UCSD-AML1 (cell line): ENCODE results near the gene NPY.
"Not testable (repeated sequence)": the region's sequence is repeated elsewhere in the genome, so short reads cannot be mapped to it uniquely, and the experiment has no call there.

Source experiments
- DNase-seq: peaks from one replicate; lab custom pipeline; 2025; ENCODE audit not compliant: unreplicated experiment; lab: John Stamatoyannopoulos, UW

Gene NPY

DNA sequence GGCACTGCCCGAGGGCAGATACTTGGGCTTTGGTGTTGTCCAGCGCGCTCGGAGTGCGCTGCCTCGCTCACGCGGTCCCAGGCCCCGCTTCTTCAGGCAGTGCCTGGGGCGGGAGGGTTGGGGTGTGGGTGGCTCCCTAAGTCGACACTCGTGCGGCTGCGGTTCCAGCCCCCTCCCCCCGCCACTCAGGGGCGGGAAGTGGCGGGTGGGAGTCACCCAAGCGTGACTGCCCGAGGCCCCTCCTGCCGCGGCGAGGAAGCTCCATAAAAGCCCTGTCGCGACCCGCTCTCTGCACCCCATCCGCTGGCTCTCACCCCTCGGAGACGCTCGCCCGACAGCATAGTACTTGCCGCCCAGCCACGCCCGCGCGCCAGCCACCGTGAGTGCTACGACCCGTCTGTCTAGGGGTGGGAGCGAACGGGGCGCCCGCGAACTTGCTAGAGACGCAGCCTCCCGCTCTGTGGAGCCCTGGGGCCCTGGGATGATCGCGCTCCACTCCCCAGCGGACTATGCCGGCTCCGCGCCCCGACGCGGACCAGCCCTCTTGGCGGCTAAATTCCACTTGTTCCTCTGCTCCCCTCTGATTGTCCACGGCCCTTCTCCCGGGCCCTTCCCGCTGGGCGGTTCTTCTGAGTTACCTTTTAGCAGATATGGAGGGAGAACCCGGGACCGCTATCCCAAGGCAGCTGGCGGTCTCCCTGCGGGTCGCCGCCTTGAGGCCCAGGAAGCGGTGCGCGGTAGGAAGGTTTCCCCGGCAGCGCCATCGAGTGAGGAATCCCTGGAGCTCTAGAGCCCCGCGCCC, at the start of gene NPY:
Gene NPY, plus strand, starts transcription at position 294 of the 802 bp plus-strand sequence. CDS start 1,051 bp downstream, outside the sequence.
- DNase-seq, result no peak

- no peak for DNase-seq
Observed at GRCh38 chr7:24239260-24239659, 44.7 kb upstream of the NPY start.

DNA sequence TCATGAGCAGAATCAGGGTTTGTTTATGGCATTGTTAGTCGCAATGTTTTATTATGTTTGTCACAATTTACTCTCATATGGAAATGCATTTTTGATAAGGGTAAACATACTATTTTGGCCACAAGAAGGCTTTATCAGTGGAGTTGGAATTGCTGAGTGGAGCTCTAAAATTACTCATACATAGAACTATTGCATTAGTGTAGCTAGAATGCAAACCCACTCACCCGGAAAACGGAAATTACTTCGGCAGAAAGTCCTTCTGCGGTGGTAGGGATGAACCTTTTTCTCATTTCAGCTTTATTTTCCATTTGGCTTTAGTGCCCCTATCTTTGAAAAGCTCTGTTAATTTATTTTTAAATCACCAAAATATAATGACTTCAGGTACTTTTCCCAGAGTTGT, 42.8 kb upstream of the NPY start:
- DNase-seq, result no peak

GRCh38 chr7:24244554-24244953, 39.4 kb upstream of the NPY start:
- no peak for DNase-seq

DNA sequence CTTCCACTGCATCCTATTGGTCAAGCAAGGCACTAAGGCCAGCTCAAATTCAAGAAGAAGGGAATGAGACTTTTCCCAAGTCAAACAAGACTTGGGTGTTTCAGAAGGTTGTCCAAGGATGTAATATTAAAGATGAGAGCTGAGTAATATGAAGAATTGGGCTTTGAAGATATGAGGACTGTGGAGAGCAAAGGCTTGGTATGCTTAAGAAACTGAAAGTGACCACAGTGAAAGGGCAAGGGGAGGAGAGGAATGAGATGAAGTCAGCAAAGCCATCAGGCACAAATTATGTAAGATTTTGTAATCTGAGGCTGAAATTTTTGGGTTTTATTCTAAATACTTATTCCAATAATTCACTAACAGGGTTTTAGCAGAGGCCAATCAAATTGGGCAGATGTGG, 38.6 kb upstream of the NPY start:
- DNase-seq, result no peak

DNA sequence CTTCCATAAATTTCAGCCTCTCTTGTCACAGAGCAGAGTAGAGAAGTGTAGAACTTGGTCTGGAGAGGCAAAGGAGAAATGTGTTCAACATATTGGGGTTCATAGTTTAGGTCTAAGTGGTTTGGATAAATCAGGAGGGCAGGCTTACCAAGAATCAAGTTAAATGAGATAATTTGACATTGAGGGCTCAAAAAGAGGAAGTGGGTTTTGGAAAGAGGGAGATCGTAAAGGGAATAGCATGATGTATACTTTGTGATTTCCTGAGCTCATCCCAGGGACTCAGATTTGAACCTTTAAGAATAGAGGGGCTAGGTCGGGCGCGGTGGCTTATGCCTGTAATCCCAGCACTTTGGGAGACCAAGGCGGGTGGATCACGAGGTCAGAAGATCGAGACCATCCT, 34.7 kb upstream of the NPY start:
- no peak for DNase-seq

- no peak for DNase-seq
Observed at GRCh38 chr7:24251568-24251967, 32.4 kb upstream of the NPY start.

DNA sequence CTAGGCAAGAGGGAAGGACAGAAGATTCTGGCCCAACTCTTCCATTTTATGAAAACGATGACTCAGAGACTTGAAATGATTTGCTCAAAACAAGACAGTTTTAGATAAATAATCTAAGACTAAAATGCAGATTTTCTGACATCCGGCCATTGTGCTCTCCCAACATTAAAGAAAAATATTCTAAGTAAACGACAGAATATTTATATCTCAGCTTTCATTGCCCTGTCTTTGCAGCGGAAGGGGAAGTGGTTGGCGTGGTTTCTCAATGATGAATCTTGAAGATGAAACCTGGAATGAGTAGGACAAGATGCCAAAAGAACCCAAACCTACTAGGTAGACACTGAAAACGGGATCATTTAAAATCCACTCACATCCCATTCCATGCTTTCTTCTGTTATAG, 28.9 kb upstream of the NPY start:
- DNase-seq, result no peak

GRCh38 chr7:24258324-24258723, 25.7 kb upstream of the NPY start:
- DNase-seq, result not testable (repeated sequence)

- no peak for DNase-seq
Observed at GRCh38 chr7:24271938-24272337, 12.1 kb upstream of the NPY start.

DNA sequence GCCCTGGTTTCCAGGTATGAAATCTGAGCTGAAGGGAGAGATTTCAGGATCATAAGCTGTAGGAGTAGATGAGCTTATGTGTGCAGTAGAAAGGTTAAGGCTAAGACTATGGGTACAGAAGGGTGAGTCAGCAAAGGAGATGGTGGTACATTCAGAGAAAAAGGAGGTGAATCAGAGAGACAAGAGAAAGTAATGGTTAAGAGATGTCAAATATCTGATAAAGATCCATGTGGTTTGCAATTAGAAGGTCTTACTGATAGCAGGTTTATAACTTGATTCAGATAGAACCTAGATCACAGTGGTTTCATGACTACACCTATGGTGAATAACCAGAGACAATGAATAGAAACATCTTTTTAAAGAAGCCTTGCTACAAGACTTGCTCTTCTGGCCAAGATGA, 4.5 kb upstream of the NPY start:
- no peak for DNase-seq

DNA sequence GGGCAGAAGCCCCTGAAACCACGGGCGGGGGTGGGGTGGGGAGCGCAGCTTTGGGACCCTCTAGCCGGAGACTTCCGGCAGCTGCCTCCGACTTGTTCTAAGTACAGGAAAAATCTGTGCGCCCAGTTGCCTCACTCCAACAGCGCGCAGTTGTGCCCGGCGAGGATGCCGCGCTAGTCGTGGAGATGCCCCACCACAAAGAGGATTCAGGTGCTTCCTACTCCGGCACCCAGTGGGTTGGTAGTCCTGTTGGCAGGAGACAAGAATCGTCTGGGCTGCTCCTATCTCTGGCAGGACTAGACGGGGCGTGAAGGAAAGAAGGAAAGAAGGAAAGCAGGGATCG, 465 bp upstream of the NPY start:
- DNase-seq, result no peak

- DNase-seq, result no peak
Observed at GRCh38 chr7:24284699-24285506, 913 bp downstream of the NPY start.

DNA sequence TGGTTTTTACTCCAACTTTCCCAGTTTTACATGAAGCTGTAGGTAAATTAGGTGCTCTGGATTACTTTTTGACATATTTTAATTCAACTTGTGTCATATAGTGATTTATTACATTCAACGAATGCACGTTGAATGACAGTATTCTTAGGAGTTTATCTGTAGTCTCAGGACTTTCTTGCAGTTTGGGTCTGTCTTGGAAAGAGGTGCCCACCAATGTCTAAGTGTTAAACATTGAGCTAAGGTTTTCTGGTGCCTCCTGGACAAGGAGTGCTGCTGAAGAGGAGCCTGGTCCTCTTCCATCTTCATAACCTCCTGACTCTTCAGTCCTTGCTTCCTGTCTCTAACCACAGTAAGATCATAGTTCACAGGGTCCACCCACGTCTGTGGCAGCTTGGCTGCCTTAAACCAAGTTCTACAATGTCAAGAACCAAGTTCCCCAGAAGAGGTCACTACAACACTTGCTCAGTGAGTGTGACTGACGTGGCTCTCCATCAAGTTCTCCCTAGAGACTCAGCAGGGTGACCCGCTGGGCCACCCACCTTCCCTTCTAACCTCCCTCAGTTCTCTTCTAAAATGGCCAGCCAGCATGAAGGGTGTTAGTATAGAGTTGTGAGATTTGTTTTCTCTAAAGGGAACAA, 6.1 kb downstream of the NPY start:
- peak; percentile 5 for DNase-seq

DNA sequence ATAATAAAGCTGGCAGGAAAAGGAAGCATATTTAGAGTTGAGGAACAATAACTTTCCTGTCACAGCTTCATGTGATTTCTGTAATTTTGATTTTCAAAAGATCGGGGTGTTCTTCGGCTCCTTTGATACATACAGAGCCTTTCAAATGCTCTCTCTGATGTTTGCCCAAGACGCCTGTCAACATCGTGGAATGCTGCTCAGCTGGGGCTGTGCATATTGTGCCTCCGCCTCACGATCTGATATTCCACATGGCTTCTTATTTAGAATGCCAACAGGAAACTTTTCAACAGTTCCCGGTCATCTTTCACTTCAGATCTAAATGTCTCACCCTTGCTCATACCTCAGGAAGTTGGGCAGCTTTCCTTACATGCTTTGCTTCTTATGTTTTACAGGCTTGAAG, 7.3 kb downstream of the NPY start:
- no peak for DNase-seq

- DNase-seq, result no peak
Observed at GRCh38 chr7:24297362-24297761, 13.4 kb downstream of the NPY start.

- no peak for DNase-seq
Observed at GRCh38 chr7:24298696-24299095, 14.7 kb downstream of the NPY start.

DNA sequence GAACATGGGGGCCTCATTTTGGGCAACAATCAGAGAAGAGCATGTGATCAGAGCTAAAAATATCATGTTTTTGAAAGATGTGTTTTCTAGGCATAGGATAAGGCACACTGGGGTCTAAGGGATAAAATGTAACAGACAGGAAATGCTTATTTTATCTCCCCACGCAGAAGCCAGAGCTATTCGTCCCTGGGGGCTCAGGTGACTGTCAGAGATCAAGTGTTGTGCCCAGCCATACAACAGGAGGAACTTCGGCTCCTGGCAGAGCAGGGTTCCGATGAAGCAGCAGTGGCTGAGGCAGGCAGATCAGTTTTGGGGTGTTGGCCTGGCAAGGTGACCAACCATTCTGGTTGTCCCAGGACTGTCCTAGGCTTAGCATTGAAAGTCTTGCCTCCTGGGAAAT, 15.2 kb downstream of the NPY start:
- no peak for DNase-seq

GRCh38 chr7:24301703-24302102, 17.7 kb downstream of the NPY start:
- DNase-seq, result no peak

GRCh38 chr7:24304494-24305095, 20.6 kb downstream of the NPY start:
- no peak for DNase-seq

- DNase-seq, result no peak
Observed at GRCh38 chr7:24307326-24307725, 23.3 kb downstream of the NPY start.

DNA sequence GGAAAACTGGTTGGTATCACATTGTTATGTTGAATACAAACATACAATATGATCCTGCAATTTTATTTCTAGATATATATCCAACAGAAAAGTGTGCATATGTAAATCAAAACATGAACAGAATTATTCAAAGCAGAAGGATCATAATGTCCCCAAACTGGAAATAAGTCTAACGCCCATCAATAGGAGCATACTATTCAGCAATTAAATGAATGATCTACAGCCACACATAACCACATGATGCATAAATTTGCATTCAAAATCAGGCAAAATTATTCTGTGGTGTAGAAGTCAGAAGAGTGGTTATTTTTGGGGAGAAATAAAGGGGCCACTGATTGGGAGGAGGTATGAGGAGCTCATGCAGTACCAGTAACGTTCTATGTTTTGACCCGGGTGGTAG, 28.6 kb downstream of the NPY start:
- DNase-seq, result no peak
